ENCODE results near the gene REC114. TPM values are rescaled to one million over a fixed set of nuclear protein-coding genes. Genes with fewer than 3 reads are reported as not detected.

Gene REC114
- total RNA-seq, 1 donor from 2014 or later = not detected

DNA sequence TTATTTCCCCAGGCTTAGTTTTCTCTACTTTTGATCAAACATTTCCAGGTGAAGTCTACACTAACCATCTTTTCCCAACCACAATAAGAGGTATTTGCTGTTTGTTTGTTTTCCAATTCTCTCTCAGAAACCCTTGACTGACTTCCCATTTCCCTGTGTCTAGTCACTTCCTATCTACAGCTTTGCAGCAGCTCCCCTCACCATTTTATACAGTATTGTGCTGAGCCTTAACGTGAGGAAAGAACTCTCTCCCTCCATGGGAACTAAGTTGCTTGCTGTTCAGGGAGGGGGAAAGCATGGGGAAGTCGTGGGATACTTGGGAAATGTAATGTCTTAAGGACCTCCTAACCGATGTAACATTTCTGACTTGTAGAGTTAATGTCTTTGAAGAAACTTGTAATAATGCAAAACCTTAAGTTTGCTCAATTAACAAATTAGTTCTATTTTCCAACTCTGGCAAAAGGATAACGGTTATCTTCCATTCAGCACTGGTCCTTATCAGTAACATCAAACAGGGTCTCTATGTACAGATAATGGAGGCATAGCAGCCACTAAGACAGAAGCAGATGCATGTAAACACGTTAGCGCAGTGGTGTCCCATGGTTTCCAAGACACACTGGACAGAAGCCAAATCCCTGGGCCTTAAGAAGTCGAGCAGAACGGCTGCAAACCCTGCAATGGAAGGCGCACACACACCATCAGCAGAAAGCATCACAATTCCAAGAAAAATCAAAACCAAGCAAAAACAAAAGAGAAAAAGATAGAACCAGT lies 150.5 kb downstream of the REC114 start:
- Histone ChIP-seq H3K27ac (no peak overlapping the region), H3K27me3 (no peaks in the 10 kb centered on the region), H3K36me3 (peaks cover 0 to 23% of the 10 kb centered on the region in 2 donors), H3K4me3 (no peak overlapping the region), H3K4me1 (peaks cover 42% of the 10 kb centered on the region), H3K9me3 (no peaks in the 10 kb centered on the region)
- DNase-seq (ENCODE audit: extremely low spot score in 2 of 2) = no peak
- intact Hi-C loops (cut with DNase I) = no loop called here
- TF ChIP-seq POLR2AphosphoS5 (IDR thresholded peaks at IDR 0.05; ENCODE audit: insufficient read depth in 1 of 2, low read depth in 1 of 2) (no peak), POLR2A (IDR thresholded peaks at IDR 0.05) (no peak)
- TF ChIP-seq, protein P1, sequence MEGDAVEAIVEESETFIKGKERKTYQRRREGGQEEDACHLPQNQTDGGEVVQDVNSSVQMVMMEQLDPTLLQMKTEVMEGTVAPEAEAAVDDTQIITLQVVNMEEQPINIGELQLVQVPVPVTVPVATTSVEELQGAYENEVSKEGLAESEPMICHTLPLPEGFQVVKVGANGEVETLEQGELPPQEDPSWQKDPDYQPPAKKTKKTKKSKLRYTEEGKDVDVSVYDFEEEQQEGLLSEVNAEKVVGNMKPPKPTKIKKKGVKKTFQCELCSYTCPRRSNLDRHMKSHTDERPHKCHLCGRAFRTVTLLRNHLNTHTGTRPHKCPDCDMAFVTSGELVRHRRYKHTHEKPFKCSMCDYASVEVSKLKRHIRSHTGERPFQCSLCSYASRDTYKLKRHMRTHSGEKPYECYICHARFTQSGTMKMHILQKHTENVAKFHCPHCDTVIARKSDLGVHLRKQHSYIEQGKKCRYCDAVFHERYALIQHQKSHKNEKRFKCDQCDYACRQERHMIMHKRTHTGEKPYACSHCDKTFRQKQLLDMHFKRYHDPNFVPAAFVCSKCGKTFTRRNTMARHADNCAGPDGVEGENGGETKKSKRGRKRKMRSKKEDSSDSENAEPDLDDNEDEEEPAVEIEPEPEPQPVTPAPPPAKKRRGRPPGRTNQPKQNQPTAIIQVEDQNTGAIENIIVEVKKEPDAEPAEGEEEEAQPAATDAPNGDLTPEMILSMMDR (IDR thresholded peaks at IDR 0.05) = no peak

DNA sequence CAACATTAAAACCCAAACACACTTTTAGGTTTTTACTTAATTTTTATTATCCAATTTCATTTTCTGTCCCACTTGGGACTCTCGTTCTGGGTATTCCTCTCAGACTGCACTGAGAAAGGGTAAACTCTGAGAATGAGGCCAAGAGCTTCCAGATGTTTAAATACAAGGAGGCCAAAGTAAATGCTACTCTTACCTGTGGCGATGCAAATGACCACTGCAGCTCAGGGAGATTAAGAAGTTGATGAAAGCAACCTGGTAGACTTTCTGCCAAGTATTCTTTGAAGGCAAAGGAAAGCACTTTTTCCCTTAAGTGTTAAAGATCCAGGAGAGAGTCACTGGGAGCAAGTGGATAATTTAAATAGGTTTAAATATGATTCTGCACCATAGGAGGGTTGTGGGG lies 151.1 kb downstream of the REC114 start:
- Histone ChIP-seq H3K4me1 (peaks cover 49% of the 10 kb centered on the region), H3K27ac (no peak overlapping the region), H3K4me3 (no peak overlapping the region), H3K9me3 (no peaks in the 10 kb centered on the region), H3K36me3 (peaks cover 0 to 17% of the 10 kb centered on the region in 2 donors), H3K27me3 (no peaks in the 10 kb centered on the region)
- TF ChIP-seq POLR2A (IDR thresholded peaks at IDR 0.05) = no peak
- intact Hi-C loops (cut with DNase I) = no loop called here
- no peak for DNase-seq (ENCODE audit: extremely low spot score in 2 of 2)

DNA sequence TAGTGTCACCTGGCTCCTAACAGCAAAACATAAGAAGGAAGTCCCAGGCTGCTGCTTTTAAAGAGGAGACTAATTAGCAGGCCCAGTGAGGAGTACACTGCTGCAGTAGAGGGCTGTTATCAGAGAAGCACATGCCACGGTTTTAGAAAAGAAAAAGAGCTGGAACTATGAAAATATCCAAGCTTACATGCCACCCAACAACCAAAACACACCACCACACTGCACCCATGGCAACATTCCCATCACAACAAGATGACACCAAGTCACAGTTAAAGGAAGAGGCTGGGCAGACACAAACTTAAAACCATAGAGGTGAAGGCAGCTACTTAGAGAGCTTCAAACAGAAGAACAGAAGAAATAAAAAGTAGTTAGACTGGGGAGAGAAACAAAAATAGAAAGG lies 153.2 kb downstream of the REC114 start:
- no peak for TF ChIP-seq POLR2AphosphoS5 (IDR thresholded peaks at IDR 0.05; ENCODE audit: insufficient read depth in 1 of 2, low read depth in 1 of 2)
- no peak for TF ChIP-seq POLR2A (IDR thresholded peaks at IDR 0.05)
- TF ChIP-seq, protein P1 (IDR thresholded peaks at IDR 0.05) = no peak
- intact Hi-C loops (cut with DNase I) = no loop called here
- H3K27me3 ChIP-seq = no peaks in the 10 kb centered on the region
- H3K36me3 ChIP-seq = peaks cover 0 to 7% of the 10 kb centered on the region in 2 donors
- H3K4me1 ChIP-seq = peaks cover 69% of the 10 kb centered on the region
- peak overlapping the region; percentile 45 for H3K27ac ChIP-seq
- no peak overlapping the region for H3K4me3 ChIP-seq
- H3K9me3 ChIP-seq = no peaks in the 10 kb centered on the region
- DNase-seq (ENCODE audit: extremely low spot score in 2 of 2) = no peak

DNA sequence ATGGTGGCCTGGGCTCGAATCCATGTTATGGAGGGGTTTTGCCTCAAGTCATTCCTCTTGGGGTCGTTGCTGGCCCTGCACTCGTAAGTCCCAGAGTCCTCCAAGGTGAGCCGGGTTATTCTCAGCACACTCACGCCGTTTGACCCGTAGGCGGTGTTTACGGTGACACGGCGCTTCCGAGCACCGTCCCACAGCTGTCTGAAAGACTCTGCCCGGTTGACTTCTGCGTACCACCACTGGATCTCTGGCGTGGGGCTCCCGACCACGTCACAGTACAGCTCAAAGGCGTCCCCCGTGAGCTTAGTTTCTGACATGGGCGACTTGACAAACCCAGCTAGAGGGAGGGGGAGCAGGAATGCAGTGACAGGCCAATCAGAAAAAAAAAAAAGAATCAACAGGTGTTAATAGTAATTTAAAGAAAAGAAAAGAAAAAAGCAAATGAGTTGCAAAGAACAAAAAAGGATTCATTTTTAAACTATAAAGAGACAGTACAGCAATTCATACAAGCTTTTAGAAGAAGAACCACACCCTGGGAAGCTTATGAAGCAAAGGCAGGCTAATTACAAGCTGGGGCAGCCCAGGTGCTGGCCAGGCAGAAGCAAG lies 154.2 kb downstream of the REC114 start:
- intact Hi-C loops (cut with DNase I) = no loop called here
- Histone ChIP-seq H3K9me3 (no peaks in the 10 kb centered on the region), H3K27ac (peak overlapping the region; percentile 45), H3K4me1 (peaks cover 79% of the 10 kb centered on the region), H3K36me3 (no peaks in the 10 kb centered on the region), H3K27me3 (no peaks in the 10 kb centered on the region), H3K4me3 (no peak overlapping the region)
- DNase-seq (ENCODE audit: extremely low spot score in 2 of 2) = no peak
- TF ChIP-seq POLR2A (IDR thresholded peaks at IDR 0.05) (no peak), POLR2AphosphoS5 (IDR thresholded peaks at IDR 0.05; ENCODE audit: insufficient read depth in 1 of 2, low read depth in 1 of 2) (no peak)
- TF ChIP-seq, protein P1 (IDR thresholded peaks at IDR 0.05) = no peak

DNA sequence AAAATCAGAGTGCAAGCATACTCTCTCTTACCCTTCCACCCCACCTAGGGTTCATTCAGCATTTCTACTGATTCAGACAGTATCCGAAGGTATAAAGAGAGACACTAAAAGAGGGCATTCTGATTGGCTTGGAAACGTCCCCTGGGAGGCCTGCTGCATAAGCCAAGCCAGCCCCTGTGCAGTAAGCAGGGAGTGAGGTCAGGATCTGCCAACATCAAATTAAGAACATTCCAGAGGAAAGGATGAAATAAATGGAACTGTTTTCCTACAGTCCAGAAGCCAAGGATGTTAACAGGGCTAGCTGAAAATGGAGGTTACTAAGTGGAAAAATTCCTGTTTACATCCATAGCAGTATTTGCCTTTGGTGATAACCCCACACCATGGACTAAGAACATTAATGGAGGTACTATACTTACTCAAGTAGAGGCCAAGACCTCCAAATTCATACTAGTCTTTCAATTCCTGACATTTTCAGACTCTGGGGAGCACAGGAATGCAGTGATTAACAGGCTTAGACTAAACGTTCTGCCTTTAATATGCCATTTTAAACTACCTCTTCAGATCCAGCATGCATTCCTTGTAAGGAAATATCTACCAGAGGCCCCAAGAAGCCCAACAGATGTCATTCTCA lies 155.7 kb downstream of the REC114 start:
- Histone ChIP-seq H3K4me1 (peaks cover 87% of the 10 kb centered on the region), H3K9me3 (no peaks in the 10 kb centered on the region), H3K4me3 (no peak overlapping the region), H3K27ac (peak overlapping the region; percentile 1), H3K27me3 (no peaks in the 10 kb centered on the region), H3K36me3 (no peaks in the 10 kb centered on the region)
- no peak for DNase-seq (ENCODE audit: extremely low spot score in 2 of 2)
- TF ChIP-seq POLR2A (IDR thresholded peaks at IDR 0.05) (no peak), POLR2AphosphoS5 (IDR thresholded peaks at IDR 0.05; ENCODE audit: insufficient read depth in 1 of 2, low read depth in 1 of 2) (no peak)
- TF ChIP-seq, protein P1 (IDR thresholded peaks at IDR 0.05) = no peak
- intact Hi-C loops (cut with DNase I) = no loop called here
